ENCODE measurements around the gene SFMBT2.

- no peak for TF ChIP-seq POLR2AphosphoS5 (IDR thresholded peaks at IDR 0.05; ENCODE audit: borderline replicate concordance, low read depth, low read length)
- TF ChIP-seq EZH2 (IDR thresholded peaks at IDR 0.05) = no peak
- no peak for TF ChIP-seq FOXP2 (optimal IDR thresholded peaks at IDR 0.05; ENCODE audit: control extremely low read depth, extremely low read length, insufficient read depth)
These were observed 167.0 kb downstream of the SFMBT2 start for GRCh38 chr10:7243873-7244272.

All from SK-N-MC (cell line).